Neural cell (in vitro differentiated cells): ENCODE measurements around the gene TBX22.

Experiments used
- CTCF ChIP-seq: fragments of 450-650 bp; IDR thresholded peaks from 2 replicates; pipeline ENCODE4 v1.5.1; 2014; ENCODE audit warnings: antibody characterized with exemption, mild to moderate bottlenecking, moderate library complexity; ENCODE audit not compliant: poor library complexity, severe bottlenecking
- POLR2AphosphoS5 ChIP-seq: IDR thresholded peaks from 2 replicates; pipeline ENCODE4 v1.6.1; 2012
- REST ChIP-seq: IDR thresholded peaks from 2 replicates; pipeline ENCODE4 v1.6.1; 2012; ENCODE audit warnings: borderline replicate concordance
- SMC3 ChIP-seq: fragments of 450-650 bp; conservative IDR thresholded peaks from 2 replicates; pipeline ENCODE4 v1.6.1; 2014; ENCODE audit warnings: antibody characterized with exemption, mild to moderate bottlenecking, moderate library complexity; ENCODE audit not compliant: poor library complexity

DNA sequence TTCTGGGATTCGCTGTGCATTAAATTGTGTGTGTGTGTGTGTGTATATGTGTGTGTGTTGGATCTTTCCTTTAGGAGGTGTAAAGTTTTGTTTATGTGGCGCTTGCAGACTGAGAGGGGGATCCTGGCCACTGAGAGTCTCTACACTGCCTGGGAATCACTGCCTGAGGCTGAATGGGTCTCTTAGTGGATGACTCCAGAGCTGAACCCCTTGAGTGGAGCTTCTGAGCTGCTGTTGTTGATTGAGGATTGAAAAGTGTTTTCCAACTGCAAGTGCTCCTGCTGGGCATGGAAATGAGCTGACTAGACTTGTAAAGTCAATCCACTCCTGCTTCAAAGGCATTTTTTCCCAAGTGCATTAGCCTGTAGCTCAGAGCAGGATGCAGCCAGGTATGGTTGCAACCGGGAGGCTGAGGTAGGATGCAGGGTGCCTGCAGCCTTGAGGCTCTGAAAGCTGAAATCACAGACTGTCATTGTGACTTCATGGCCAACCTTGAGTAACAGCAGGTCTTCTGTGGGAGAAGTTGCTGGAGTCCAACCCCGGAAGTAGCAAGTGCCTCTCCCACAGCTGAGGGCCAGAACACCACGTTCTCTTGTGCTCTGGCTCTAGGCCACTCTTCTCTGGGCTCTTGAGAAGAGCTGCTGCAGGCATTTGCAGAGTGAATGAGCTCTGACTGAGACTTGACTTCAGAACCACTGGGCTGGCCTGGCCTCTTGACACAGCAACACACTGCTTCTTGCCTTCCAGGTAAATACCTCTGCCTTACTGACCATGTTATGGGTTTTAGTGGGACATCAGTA is at the start of gene TBX22:
- no peak for TF ChIP-seq CTCF
- TF ChIP-seq POLR2AphosphoS5: no peak
- TF ChIP-seq REST: no peak
- no peak for TF ChIP-seq SMC3
